ENCODE data around the gene KAZN.

KAZN gene

DNA sequence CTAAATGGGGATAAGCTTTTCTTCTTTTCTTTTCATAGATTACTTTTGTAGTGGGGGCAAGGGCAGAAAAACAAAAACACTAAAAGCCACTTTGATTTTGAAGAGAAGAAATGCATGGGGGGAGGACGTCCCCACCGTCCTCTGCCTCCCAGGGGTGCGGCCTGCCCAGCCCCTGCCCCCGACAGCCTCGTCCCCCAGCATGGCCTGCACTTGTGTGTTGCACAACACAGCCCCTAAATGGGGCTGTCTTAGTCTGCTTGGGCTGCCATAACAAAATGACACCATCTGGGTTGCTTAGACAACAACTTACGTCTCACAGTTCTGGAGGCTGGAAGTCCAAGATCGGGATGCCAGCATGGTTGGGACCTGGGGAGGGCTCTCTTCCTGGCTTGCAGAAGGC, 497.8 kb downstream of the KAZN start:
- TF ChIP-seq CEBPB (IDR thresholded peaks at IDR 0.05) (no peak), TEAD4 (IDR thresholded peaks at IDR 0.05) (no peak), EP300 (IDR thresholded peaks at IDR 0.05; ENCODE audit: borderline replicate concordance) (no peak), TAF1 (IDR thresholded peaks at IDR 0.05; ENCODE audit: low read depth) (no peak), EGR1 (IDR thresholded peaks at IDR 0.05) (no peak), ZBTB7A (IDR thresholded peaks at IDR 0.05; ENCODE audit: low read depth) (no peak), TCF12 (IDR thresholded peaks at IDR 0.05; ENCODE audit: low read depth) (no peak), YY1 (IDR thresholded peaks at IDR 0.05; ENCODE audit: low read depth) (no peak), FOXM1 (IDR thresholded peaks at IDR 0.05; ENCODE audit: borderline replicate concordance, low read depth) (no peak)
- TF ChIP-seq, protein P1, sequence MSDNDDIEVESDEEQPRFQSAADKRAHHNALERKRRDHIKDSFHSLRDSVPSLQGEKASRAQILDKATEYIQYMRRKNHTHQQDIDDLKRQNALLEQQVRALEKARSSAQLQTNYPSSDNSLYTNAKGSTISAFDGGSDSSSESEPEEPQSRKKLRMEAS (IDR thresholded peaks at IDR 0.05), result no peak

DNA sequence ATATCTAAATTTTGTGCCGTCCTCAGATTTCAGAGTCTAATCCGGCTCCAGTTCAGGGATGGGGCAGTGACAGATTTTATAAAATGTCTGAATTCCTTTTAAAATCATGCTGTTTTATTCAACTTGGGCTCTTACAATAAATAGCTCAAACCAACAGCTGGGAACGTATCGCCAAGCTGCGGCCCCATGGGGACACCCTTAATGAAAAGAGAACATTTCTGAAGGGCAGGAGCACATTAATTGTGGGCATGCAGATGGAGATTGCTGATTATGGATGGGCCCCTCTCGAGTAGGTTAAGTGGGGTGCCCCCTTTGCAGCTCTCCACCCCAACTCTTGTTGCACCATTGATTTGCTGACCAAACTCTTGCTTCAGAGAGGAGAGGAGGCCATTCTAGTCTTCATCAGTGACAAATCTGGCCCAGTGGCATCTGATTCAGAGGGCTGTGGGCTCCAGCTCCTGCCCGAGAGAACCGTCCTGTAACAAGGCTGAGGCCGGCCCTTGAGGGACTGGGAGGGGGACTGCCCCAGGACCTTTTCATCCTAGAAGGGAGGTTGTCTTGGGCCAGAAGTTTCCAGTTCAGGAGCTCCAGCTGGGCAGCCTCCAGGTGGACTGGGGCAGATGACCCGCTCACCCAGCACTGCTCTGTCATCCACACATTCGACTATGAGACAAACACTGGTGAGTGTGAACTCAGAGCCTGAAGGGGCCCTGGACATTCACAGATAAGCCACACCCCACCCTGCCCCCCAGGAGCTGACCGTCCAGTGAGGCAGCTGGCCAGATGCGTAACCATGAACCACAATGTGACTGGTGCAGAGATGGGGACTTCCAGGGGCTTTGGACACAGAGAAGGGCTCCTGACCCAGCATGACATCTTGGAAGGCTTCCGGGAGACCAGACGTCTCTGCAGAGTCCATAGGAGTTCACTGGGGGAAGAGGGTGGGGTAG, 500.0 kb downstream of the KAZN start:
- TF ChIP-seq YY1 (IDR thresholded peaks at IDR 0.05; ENCODE audit: low read depth), result no peak
- no peak for TF ChIP-seq EGR1 (IDR thresholded peaks at IDR 0.05)
- no peak for TF ChIP-seq TCF12 (IDR thresholded peaks at IDR 0.05; ENCODE audit: low read depth)
- TF ChIP-seq, protein P2, sequence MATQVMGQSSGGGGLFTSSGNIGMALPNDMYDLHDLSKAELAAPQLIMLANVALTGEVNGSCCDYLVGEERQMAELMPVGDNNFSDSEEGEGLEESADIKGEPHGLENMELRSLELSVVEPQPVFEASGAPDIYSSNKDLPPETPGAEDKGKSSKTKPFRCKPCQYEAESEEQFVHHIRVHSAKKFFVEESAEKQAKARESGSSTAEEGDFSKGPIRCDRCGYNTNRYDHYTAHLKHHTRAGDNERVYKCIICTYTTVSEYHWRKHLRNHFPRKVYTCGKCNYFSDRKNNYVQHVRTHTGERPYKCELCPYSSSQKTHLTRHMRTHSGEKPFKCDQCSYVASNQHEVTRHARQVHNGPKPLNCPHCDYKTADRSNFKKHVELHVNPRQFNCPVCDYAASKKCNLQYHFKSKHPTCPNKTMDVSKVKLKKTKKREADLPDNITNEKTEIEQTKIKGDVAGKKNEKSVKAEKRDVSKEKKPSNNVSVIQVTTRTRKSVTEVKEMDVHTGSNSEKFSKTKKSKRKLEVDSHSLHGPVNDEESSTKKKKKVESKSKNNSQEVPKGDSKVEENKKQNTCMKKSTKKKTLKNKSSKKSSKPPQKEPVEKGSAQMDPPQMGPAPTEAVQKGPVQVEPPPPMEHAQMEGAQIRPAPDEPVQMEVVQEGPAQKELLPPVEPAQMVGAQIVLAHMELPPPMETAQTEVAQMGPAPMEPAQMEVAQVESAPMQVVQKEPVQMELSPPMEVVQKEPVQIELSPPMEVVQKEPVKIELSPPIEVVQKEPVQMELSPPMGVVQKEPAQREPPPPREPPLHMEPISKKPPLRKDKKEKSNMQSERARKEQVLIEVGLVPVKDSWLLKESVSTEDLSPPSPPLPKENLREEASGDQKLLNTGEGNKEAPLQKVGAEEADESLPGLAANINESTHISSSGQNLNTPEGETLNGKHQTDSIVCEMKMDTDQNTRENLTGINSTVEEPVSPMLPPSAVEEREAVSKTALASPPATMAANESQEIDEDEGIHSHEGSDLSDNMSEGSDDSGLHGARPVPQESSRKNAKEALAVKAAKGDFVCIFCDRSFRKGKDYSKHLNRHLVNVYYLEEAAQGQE (IDR thresholded peaks at IDR 0.05; ENCODE audit: low read depth), result no peak
- TF ChIP-seq CREB1 (IDR thresholded peaks at IDR 0.05; ENCODE audit: low read depth), result no peak
- no peak for TF ChIP-seq TEAD4 (IDR thresholded peaks at IDR 0.05)
- TF ChIP-seq TAF1 (IDR thresholded peaks at IDR 0.05; ENCODE audit: low read depth), result no peak
- TF ChIP-seq, protein P1 (IDR thresholded peaks at IDR 0.05), result no peak
- TF ChIP-seq EP300 (IDR thresholded peaks at IDR 0.05; ENCODE audit: borderline replicate concordance), result no peak
- TF ChIP-seq, protein P3, sequence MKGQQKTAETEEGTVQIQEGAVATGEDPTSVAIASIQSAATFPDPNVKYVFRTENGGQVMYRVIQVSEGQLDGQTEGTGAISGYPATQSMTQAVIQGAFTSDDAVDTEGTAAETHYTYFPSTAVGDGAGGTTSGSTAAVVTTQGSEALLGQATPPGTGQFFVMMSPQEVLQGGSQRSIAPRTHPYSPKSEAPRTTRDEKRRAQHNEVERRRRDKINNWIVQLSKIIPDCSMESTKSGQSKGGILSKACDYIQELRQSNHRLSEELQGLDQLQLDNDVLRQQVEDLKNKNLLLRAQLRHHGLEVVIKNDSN (IDR thresholded peaks at IDR 0.05), result no peak
- TF ChIP-seq RAD21 (IDR thresholded peaks at IDR 0.05; ENCODE audit: low read depth), result no peak
- no peak for TF ChIP-seq NFIC (IDR thresholded peaks at IDR 0.05)
- no peak for TF ChIP-seq CEBPB (IDR thresholded peaks at IDR 0.05)
- no peak for TF ChIP-seq FOXM1 (IDR thresholded peaks at IDR 0.05; ENCODE audit: borderline replicate concordance, low read depth)
- TF ChIP-seq ZBTB7A (IDR thresholded peaks at IDR 0.05; ENCODE audit: low read depth), result no peak

DNA sequence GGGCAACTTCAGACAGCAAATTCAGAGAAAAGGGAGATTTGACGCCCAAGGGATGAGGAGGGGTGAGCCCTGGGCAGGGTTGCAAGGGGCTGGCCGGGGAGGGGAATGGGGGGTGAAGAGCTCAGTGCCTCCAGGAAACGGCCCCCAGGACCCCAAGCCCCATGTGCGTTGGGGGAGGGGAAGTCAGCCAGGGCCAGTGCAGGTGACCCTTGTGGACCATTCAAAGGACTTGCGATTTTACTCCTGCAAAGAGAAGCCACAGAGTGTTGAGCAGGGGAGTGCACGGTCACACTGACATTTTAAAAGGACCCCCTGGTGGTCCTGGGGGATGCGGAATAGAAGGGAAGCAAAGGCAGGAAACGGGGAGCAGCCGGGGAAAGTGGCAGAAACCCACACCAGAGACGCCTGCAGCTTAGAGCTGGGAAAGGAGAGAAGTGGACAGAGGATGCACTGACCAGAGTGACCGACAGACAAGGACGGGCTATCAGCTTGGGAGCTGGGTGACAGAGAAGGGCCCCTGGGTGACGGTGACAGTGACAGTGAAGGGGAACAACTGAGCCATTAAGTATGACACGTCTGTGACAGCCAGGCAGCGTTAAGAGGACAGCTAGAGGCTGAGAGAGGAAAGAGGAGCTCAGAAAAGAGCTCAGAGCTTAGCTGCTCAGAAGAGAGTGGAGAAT, 501.1 kb downstream of the KAZN start:
- TF ChIP-seq TEAD4 (IDR thresholded peaks at IDR 0.05) (no peak), CREB1 (IDR thresholded peaks at IDR 0.05; ENCODE audit: low read depth) (no peak), TAF1 (IDR thresholded peaks at IDR 0.05; ENCODE audit: low read depth) (no peak), EP300 (IDR thresholded peaks at IDR 0.05; ENCODE audit: borderline replicate concordance) (no peak), ZBTB7A (IDR thresholded peaks at IDR 0.05; ENCODE audit: low read depth) (no peak), FOXM1 (IDR thresholded peaks at IDR 0.05; ENCODE audit: borderline replicate concordance, low read depth) (no peak), YY1 (IDR thresholded peaks at IDR 0.05; ENCODE audit: low read depth) (no peak), NFIC (IDR thresholded peaks at IDR 0.05) (no peak), EGR1 (IDR thresholded peaks at IDR 0.05) (no peak), CEBPB (IDR thresholded peaks at IDR 0.05) (no peak), RAD21 (IDR thresholded peaks at IDR 0.05; ENCODE audit: low read depth) (no peak), TCF12 (IDR thresholded peaks at IDR 0.05; ENCODE audit: low read depth) (no peak)
- TF ChIP-seq, protein P2 (IDR thresholded peaks at IDR 0.05; ENCODE audit: low read depth), result no peak
- TF ChIP-seq, protein P3 (IDR thresholded peaks at IDR 0.05), result no peak

DNA sequence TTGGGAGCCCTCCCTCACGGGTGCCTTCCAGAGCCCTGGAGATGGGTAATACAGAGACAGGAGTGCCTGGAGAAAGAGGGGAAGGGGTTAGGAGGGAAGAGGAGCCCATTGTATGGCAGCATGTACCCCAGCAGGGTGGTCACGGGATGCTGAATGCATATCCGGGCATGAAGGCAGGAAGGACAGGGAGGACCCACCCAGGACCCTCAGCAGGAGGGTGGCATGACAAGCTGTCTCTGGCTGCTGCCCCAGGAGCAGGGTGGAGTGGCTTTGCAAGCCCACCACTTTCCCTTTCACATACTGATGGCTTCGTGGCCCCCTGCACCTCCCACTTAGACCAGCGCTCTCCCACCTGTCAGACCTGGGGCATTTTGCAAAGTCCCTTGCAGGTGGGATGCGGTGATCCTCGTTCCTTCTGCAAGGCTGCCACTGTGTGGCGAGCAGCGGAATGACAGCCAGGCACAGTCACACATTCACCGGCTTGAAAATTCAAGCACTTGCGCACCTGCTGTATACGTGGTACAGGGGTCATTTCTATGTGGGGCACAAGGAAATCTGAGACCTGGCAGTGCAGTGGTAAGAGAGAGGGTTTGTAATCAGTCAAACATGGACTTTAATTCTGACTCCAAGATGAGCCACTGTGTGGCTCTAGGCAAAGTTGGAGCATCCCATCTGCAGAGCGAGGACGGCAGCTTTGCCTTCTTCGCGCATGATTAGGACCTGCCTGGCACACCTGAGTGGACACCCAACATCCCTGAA, 501.8 kb downstream of the KAZN start:
- TF ChIP-seq CREB1 (IDR thresholded peaks at IDR 0.05; ENCODE audit: low read depth) (no peak), NFIC (IDR thresholded peaks at IDR 0.05) (no peak), EGR1 (IDR thresholded peaks at IDR 0.05) (no peak), RAD21 (IDR thresholded peaks at IDR 0.05; ENCODE audit: low read depth) (peak; percentile 99)
- TF ChIP-seq, protein P3 (IDR thresholded peaks at IDR 0.05), result no peak
- TF ChIP-seq, protein P1 (IDR thresholded peaks at IDR 0.05), result peak; percentile 22; the same call in 1 of the 2 replicates
